ENCODE results near the gene PRMT5.
A peak's percentile ranks its signal among the peaks of the same experiment; 100 is the strongest.

Gene PRMT5

GRCh38 chr14:22900081-22900799 lies 28.9 kb downstream of the PRMT5 start:
- peaks cover 54% of the 10 kb centered on the region for H3K36me3 ChIP-seq (ENCODE audit: insufficient read depth, low read length)
- no peak overlapping the region for H3K4me3 ChIP-seq (ENCODE audit: low read length)
- H3K27me3 ChIP-seq (ENCODE audit: insufficient read depth, low read length): no peaks in the 10 kb centered on the region
- no peaks in the 10 kb centered on the region for H3K9me3 ChIP-seq (ENCODE audit: low read length)
- no peaks in the 10 kb centered on the region for H3K4me1 ChIP-seq (ENCODE audit: insufficient read depth, low read length)
- no peak overlapping the region for H2AFZ ChIP-seq (ENCODE audit: low read depth, low read length)

GRCh38 chr14:22898302-22899090 lies 30.7 kb downstream of the PRMT5 start:
- Histone ChIP-seq H3K9me3 (ENCODE audit: low read length) (no peaks in the 10 kb centered on the region), H3K4me1 (ENCODE audit: insufficient read depth, low read length) (no peaks in the 10 kb centered on the region), H3K4me3 (ENCODE audit: low read length) (no peak overlapping the region), H3K27me3 (ENCODE audit: insufficient read depth, low read length) (no peaks in the 10 kb centered on the region), H2AFZ (ENCODE audit: low read depth, low read length) (no peak overlapping the region), H3K36me3 (ENCODE audit: insufficient read depth, low read length) (peaks cover 37% of the 10 kb centered on the region)

GRCh38 chr14:22897357-22897756 lies 31.8 kb downstream of the PRMT5 start:
- Histone ChIP-seq H3K4me3 (ENCODE audit: low read length) (no peak overlapping the region), H3K9me3 (ENCODE audit: low read length) (no peaks in the 10 kb centered on the region), H2AFZ (ENCODE audit: low read depth, low read length) (no peak overlapping the region), H3K36me3 (ENCODE audit: insufficient read depth, low read length) (peaks cover 29% of the 10 kb centered on the region), H3K4me1 (ENCODE audit: insufficient read depth, low read length) (no peaks in the 10 kb centered on the region), H3K27me3 (ENCODE audit: insufficient read depth, low read length) (no peaks in the 10 kb centered on the region)

- Histone ChIP-seq H3K36me3 (ENCODE audit: insufficient read depth, low read length) (peaks cover 23% of the 10 kb centered on the region), H2AFZ (ENCODE audit: low read depth, low read length) (no peak overlapping the region), H3K4me3 (ENCODE audit: low read length) (no peak overlapping the region), H3K4me1 (ENCODE audit: insufficient read depth, low read length) (no peaks in the 10 kb centered on the region), H3K27me3 (ENCODE audit: insufficient read depth, low read length) (no peaks in the 10 kb centered on the region), H3K9me3 (ENCODE audit: low read length) (no peaks in the 10 kb centered on the region)
These were observed 32.4 kb downstream of the PRMT5 start for GRCh38 chr14:22896760-22897159.

- Histone ChIP-seq H2AFZ (ENCODE audit: low read depth, low read length) (no peak overlapping the region), H3K4me1 (ENCODE audit: insufficient read depth, low read length) (no peaks in the 10 kb centered on the region), H3K27me3 (ENCODE audit: insufficient read depth, low read length) (no peaks in the 10 kb centered on the region), H3K9me3 (ENCODE audit: low read length) (no peaks in the 10 kb centered on the region), H3K36me3 (ENCODE audit: insufficient read depth, low read length) (peaks cover 19% of the 10 kb centered on the region), H3K4me3 (ENCODE audit: low read length) (no peak overlapping the region)
These were observed 32.8 kb downstream of the PRMT5 start for GRCh38 chr14:22896356-22896755.

GRCh38 chr14:22895402-22895801 lies 33.8 kb downstream of the PRMT5 start:
- Histone ChIP-seq H3K36me3 (ENCODE audit: insufficient read depth, low read length) (peaks cover 10% of the 10 kb centered on the region), H3K9me3 (ENCODE audit: low read length) (no peaks in the 10 kb centered on the region), H2AFZ (ENCODE audit: low read depth, low read length) (no peak overlapping the region), H3K4me3 (ENCODE audit: low read length) (no peak overlapping the region), H3K27me3 (ENCODE audit: insufficient read depth, low read length) (no peaks in the 10 kb centered on the region), H3K4me1 (ENCODE audit: insufficient read depth, low read length) (no peaks in the 10 kb centered on the region)

- H3K4me1 ChIP-seq (ENCODE audit: insufficient read depth, low read length): no peaks in the 10 kb centered on the region
- H3K36me3 ChIP-seq (ENCODE audit: insufficient read depth, low read length): peaks cover 2% of the 10 kb centered on the region
- H3K9me3 ChIP-seq (ENCODE audit: low read length): no peaks in the 10 kb centered on the region
- H3K27me3 ChIP-seq (ENCODE audit: insufficient read depth, low read length): no peaks in the 10 kb centered on the region
- H2AFZ ChIP-seq (ENCODE audit: low read depth, low read length): no peak overlapping the region
- no peak overlapping the region for H3K4me3 ChIP-seq (ENCODE audit: low read length)
These were observed 35.5 kb downstream of the PRMT5 start for GRCh38 chr14:22893706-22894105.

GRCh38 chr14:22892488-22892887 lies 36.7 kb downstream of the PRMT5 start:
- H3K4me1 ChIP-seq (ENCODE audit: insufficient read depth, low read length): peaks cover 8% of the 10 kb centered on the region
- no peaks in the 10 kb centered on the region for H3K9me3 ChIP-seq (ENCODE audit: low read length)
- no peak overlapping the region for H3K4me3 ChIP-seq (ENCODE audit: low read length)
- no peaks in the 10 kb centered on the region for H3K27me3 ChIP-seq (ENCODE audit: insufficient read depth, low read length)
- no peaks in the 10 kb centered on the region for H3K36me3 ChIP-seq (ENCODE audit: insufficient read depth, low read length)
- no peak overlapping the region for H2AFZ ChIP-seq (ENCODE audit: low read depth, low read length)

GRCh38 chr14:22890416-22890815 lies 38.8 kb downstream of the PRMT5 start:
- no peaks in the 10 kb centered on the region for H3K36me3 ChIP-seq (ENCODE audit: insufficient read depth, low read length)
- peaks cover 19% of the 10 kb centered on the region for H3K4me1 ChIP-seq (ENCODE audit: insufficient read depth, low read length)
- no peak overlapping the region for H3K4me3 ChIP-seq (ENCODE audit: low read length)
- no peak overlapping the region for H2AFZ ChIP-seq (ENCODE audit: low read depth, low read length)
- no peaks in the 10 kb centered on the region for H3K9me3 ChIP-seq (ENCODE audit: low read length)
- H3K27me3 ChIP-seq (ENCODE audit: insufficient read depth, low read length): no peaks in the 10 kb centered on the region

GRCh38 chr14:22888662-22889061 lies 40.5 kb downstream of the PRMT5 start:
- Histone ChIP-seq H3K4me1 (ENCODE audit: insufficient read depth, low read length) (peaks cover 34% of the 10 kb centered on the region), H3K9me3 (ENCODE audit: low read length) (no peaks in the 10 kb centered on the region), H3K4me3 (ENCODE audit: low read length) (no peak overlapping the region), H2AFZ (ENCODE audit: low read depth, low read length) (no peak overlapping the region), H3K36me3 (ENCODE audit: insufficient read depth, low read length) (no peaks in the 10 kb centered on the region), H3K27me3 (ENCODE audit: insufficient read depth, low read length) (no peaks in the 10 kb centered on the region)

- no peaks in the 10 kb centered on the region for H3K36me3 ChIP-seq (ENCODE audit: insufficient read depth, low read length)
- no peaks in the 10 kb centered on the region for H3K9me3 ChIP-seq (ENCODE audit: low read length)
- peak overlapping the region; percentile 60 for H3K4me3 ChIP-seq (ENCODE audit: low read length)
- H3K4me1 ChIP-seq (ENCODE audit: insufficient read depth, low read length): peaks cover 41% of the 10 kb centered on the region
- no peaks in the 10 kb centered on the region for H3K27me3 ChIP-seq (ENCODE audit: insufficient read depth, low read length)
- no peak overlapping the region for H2AFZ ChIP-seq (ENCODE audit: low read depth, low read length)
These were observed 41.2 kb downstream of the PRMT5 start for GRCh38 chr14:22887990-22888378.

- Histone ChIP-seq H2AFZ (ENCODE audit: low read depth, low read length) (peak overlapping the region; percentile 80), H3K4me1 (ENCODE audit: insufficient read depth, low read length) (peaks cover 46% of the 10 kb centered on the region), H3K36me3 (ENCODE audit: insufficient read depth, low read length) (no peaks in the 10 kb centered on the region), H3K27me3 (ENCODE audit: insufficient read depth, low read length) (no peaks in the 10 kb centered on the region), H3K4me3 (ENCODE audit: low read length) (peak overlapping the region; percentile 60), H3K9me3 (ENCODE audit: low read length) (no peaks in the 10 kb centered on the region)
These were observed 41.8 kb downstream of the PRMT5 start for GRCh38 chr14:22887260-22887989.
